ENCODE results near the gene CTIF. TPM values are rescaled to one million over a fixed set of nuclear protein-coding genes. Genes with fewer than 3 reads are reported as not detected.

The CTIF gene
- total and polyA plus RNA-seq, 2 experiments from 2014 or later: 8.6 to 14.4 TPM

DNA sequence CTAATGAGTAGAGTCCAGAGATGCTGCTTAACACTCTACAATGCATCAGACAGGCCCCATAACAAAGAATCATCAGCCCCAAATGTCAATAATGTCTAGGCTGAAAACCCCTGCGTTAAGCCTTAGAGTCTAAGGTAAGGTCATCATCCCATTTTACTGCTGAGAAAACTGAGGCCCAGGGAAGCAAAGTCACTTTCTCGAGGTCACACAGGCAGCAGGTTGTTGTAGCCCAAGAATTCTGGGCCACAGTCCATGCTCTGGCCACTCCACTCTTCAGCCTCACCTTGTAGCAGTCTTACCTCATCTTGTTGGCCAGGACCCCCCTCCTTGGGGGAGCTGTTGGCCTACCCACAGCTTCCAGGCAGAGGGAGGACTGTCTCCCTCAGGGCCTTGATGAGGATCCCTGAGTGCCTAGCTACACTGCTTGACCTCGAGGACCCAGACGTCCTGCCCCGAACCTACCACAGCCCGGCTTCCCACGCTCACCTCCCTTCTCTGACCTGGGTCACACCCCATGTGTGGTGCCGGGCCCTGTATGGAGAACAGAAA lies 357.6 kb downstream of the CTIF start:
- H3K9me2 ChIP-seq (ENCODE audit: insufficient read depth): no peaks in the 10 kb centered on the region
- peak overlapping the region; percentile 80; the same call in 1 of the 2 replicates for H2AFZ ChIP-seq
- TF ChIP-seq JUNB (IDR thresholded peaks at IDR 0.05; ENCODE audit: unreplicated experiment) (no peak), STAT1 (IDR thresholded peaks at IDR 0.05; ENCODE audit: unreplicated experiment) (no peak), CREB1 (CRISPR knock-in tag; IDR thresholded peaks at IDR 0.05; ENCODE audit: low read depth) (no peak), ZNF114 (CRISPR knock-in tag; IDR thresholded peaks at IDR 0.05) (no peak), EZH2 (IDR thresholded peaks at IDR 0.05; ENCODE audit: low read depth, unreplicated experiment) (no peak), ZNF331 (CRISPR knock-in tag; IDR thresholded peaks at IDR 0.05; ENCODE audit: low read depth) (no peak), NANOG (IDR thresholded peaks at IDR 0.05; ENCODE audit: borderline replicate concordance) (no peak), EZH2phosphoT487 (IDR thresholded peaks at IDR 0.05; ENCODE audit: unreplicated experiment) (no peak), POLR2AphosphoS5 (IDR thresholded peaks at IDR 0.05; ENCODE audit: low read depth) (no peak)
- TF ChIP-seq, protein P1, sequence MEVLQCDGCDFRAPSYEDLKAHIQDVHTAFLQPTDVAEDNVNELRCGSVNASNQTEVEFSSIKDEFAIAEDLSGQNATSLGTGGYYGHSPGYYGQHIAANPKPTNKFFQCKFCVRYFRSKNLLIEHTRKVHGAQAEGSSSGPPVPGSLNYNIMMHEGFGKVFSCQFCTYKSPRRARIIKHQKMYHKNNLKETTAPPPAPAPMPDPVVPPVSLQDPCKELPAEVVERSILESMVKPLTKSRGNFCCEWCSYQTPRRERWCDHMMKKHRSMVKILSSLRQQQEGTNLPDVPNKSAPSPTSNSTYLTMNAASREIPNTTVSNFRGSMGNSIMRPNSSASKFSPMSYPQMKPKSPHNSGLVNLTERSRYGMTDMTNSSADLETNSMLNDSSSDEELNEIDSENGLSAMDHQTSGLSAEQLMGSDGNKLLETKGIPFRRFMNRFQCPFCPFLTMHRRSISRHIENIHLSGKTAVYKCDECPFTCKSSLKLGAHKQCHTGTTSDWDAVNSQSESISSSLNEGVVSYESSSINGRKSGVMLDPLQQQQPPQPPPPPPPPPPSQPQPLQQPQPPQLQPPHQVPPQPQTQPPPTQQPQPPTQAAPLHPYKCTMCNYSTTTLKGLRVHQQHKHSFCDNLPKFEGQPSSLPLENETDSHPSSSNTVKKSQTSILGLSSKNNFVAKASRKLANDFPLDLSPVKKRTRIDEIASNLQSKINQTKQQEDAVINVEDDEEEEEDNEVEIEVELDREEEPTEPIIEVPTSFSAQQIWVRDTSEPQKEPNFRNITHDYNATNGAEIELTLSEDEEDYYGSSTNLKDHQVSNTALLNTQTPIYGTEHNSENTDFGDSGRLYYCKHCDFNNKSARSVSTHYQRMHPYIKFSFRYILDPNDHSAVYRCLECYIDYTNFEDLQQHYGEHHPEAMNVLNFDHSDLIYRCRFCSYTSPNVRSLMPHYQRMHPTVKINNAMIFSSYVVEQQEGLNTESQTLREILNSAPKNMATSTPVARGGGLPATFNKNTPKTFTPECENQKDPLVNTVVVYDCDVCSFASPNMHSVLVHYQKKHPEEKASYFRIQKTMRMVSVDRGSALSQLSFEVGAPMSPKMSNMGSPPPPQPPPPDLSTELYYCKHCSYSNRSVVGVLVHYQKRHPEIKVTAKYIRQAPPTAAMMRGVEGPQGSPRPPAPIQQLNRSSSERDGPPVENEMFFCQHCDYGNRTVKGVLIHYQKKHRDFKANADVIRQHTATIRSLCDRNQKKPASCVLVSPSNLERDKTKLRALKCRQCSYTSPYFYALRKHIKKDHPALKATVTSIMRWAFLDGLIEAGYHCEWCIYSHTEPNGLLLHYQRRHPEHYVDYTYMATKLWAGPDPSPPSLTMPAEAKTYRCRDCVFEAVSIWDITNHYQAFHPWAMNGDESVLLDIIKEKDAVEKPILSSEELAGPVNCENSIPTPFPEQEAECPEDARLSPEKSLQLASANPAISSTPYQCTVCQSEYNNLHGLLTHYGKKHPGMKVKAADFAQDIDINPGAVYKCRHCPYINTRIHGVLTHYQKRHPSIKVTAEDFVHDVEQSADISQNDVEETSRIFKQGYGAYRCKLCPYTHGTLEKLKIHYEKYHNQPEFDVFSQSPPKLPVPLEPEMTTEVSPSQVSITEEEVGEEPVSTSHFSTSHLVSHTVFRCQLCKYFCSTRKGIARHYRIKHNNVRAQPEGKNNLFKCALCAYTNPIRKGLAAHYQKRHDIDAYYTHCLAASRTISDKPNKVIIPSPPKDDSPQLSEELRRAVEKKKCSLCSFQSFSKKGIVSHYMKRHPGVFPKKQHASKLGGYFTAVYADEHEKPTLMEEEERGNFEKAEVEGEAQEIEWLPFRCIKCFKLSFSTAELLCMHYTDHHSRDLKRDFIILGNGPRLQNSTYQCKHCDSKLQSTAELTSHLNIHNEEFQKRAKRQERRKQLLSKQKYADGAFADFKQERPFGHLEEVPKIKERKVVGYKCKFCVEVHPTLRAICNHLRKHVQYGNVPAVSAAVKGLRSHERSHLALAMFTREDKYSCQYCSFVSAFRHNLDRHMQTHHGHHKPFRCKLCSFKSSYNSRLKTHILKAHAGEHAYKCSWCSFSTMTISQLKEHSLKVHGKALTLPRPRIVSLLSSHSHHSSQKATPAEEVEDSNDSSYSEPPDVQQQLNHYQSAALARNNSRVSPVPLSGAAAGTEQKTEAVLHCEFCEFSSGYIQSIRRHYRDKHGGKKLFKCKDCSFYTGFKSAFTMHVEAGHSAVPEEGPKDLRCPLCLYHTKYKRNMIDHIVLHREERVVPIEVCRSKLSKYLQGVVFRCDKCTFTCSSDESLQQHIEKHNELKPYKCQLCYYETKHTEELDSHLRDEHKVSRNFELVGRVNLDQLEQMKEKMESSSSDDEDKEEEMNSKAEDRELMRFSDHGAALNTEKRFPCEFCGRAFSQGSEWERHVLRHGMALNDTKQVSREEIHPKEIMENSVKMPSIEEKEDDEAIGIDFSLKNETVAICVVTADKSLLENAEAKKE (CRISPR knock-in tag; IDR thresholded peaks at IDR 0.05): no peak
- TF ChIP-seq, protein P2, sequence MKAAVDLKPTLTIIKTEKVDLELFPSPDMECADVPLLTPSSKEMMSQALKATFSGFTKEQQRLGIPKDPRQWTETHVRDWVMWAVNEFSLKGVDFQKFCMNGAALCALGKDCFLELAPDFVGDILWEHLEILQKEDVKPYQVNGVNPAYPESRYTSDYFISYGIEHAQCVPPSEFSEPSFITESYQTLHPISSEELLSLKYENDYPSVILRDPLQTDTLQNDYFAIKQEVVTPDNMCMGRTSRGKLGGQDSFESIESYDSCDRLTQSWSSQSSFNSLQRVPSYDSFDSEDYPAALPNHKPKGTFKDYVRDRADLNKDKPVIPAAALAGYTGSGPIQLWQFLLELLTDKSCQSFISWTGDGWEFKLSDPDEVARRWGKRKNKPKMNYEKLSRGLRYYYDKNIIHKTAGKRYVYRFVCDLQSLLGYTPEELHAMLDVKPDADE (IDR thresholded peaks at IDR 0.05): no peak
- TF ChIP-seq, protein P3, sequence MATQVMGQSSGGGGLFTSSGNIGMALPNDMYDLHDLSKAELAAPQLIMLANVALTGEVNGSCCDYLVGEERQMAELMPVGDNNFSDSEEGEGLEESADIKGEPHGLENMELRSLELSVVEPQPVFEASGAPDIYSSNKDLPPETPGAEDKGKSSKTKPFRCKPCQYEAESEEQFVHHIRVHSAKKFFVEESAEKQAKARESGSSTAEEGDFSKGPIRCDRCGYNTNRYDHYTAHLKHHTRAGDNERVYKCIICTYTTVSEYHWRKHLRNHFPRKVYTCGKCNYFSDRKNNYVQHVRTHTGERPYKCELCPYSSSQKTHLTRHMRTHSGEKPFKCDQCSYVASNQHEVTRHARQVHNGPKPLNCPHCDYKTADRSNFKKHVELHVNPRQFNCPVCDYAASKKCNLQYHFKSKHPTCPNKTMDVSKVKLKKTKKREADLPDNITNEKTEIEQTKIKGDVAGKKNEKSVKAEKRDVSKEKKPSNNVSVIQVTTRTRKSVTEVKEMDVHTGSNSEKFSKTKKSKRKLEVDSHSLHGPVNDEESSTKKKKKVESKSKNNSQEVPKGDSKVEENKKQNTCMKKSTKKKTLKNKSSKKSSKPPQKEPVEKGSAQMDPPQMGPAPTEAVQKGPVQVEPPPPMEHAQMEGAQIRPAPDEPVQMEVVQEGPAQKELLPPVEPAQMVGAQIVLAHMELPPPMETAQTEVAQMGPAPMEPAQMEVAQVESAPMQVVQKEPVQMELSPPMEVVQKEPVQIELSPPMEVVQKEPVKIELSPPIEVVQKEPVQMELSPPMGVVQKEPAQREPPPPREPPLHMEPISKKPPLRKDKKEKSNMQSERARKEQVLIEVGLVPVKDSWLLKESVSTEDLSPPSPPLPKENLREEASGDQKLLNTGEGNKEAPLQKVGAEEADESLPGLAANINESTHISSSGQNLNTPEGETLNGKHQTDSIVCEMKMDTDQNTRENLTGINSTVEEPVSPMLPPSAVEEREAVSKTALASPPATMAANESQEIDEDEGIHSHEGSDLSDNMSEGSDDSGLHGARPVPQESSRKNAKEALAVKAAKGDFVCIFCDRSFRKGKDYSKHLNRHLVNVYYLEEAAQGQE (IDR thresholded peaks at IDR 0.05; ENCODE audit: unreplicated experiment): no peak
- TF ChIP-seq, protein P4, sequence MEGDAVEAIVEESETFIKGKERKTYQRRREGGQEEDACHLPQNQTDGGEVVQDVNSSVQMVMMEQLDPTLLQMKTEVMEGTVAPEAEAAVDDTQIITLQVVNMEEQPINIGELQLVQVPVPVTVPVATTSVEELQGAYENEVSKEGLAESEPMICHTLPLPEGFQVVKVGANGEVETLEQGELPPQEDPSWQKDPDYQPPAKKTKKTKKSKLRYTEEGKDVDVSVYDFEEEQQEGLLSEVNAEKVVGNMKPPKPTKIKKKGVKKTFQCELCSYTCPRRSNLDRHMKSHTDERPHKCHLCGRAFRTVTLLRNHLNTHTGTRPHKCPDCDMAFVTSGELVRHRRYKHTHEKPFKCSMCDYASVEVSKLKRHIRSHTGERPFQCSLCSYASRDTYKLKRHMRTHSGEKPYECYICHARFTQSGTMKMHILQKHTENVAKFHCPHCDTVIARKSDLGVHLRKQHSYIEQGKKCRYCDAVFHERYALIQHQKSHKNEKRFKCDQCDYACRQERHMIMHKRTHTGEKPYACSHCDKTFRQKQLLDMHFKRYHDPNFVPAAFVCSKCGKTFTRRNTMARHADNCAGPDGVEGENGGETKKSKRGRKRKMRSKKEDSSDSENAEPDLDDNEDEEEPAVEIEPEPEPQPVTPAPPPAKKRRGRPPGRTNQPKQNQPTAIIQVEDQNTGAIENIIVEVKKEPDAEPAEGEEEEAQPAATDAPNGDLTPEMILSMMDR (conservative IDR thresholded peaks at IDR 0.05; ENCODE audit: low read depth in 2 of 2): no peak
- H3K4me2 ChIP-seq: no peak overlapping the region
- H3F3A ChIP-seq (replicated peaks; ENCODE audit: low read depth): no peaks in the 10 kb centered on the region
- H3K4me3 Mint-ChIP-seq: no peak overlapping the region; the same call in 2 of the 3 replicates
- no peaks in the 10 kb centered on the region for H3K27me3 ChIP-seq (ENCODE audit: insufficient read depth)
- ATAC-seq: no peak
- no peaks in the 10 kb centered on the region for H3K4me1 ChIP-seq (ENCODE audit: insufficient read depth)
- no peaks in the 10 kb centered on the region for H4K20me1 ChIP-seq (replicated peaks; ENCODE audit: insufficient read depth)
- H3K79me2 ChIP-seq (replicated peaks; ENCODE audit: insufficient read depth): no peaks in the 10 kb centered on the region
- H3K9me3 Mint-ChIP-seq: no peaks in the 10 kb centered on the region
- H3K27ac Mint-ChIP-seq: peak overlapping the region; percentile 40; the same call in 1 of the 2 replicates
- no peaks in the 10 kb centered on the region for H3K36me3 Mint-ChIP-seq (ENCODE audit: low read depth)
- no peak overlapping the region for H3K27ac ChIP-seq (ENCODE audit: low read depth)
- H3K4me3 ChIP-seq: no peak overlapping the region
- H3K4me1 Mint-ChIP-seq: peaks cover 5% of the 10 kb centered on the region; the same call in 2 of the 3 replicates
- no peaks in the 10 kb centered on the region for H3K36me3 ChIP-seq (ENCODE audit: insufficient read depth)
- no peak for DNase-seq (ENCODE audit: low spot score)
- no peaks in the 10 kb centered on the region for H3K27me3 Mint-ChIP-seq (ENCODE audit: insufficient read depth, low read depth, poor library complexity)
